Adrenal gland (tissue), 12 donors: ENCODE results near the gene TMEM52. TPM values are rescaled to one million over a fixed set of nuclear protein-coding genes. Genes with fewer than 3 reads are reported as not detected.

Source experiments
- DNase-seq, 7 donors: peaks; one replicate each; pipeline ENCODE4 v3.0.0-alpha.2; 2019 to 2020
- H3K27ac ChIP-seq, 5 donors: fragments of 200-600 bp; sonication (generic) in 4 of 5; 1 replicate in 3 of 5; 2 replicates in 2 of 5; pipeline versions ENCODE4 v1.5.1 to v1.8.0; 2016 to 2020; ENCODE audit warnings: mild to moderate bottlenecking in 1 of 5
- H3K27me3 ChIP-seq: fragments of 200-600 bp; 2 replicates; pipeline ENCODE4 v1.8.0; 2021
- H3K36me3 ChIP-seq, 2 donors: fragments of 200-600 bp; replicated peaks in 1 of 2; 1 replicate in 1 of 2; 2 replicates in 1 of 2; pipeline versions ENCODE4 v1.5.1 to v1.8.0; 2018 to 2022
- H3K4me1 ChIP-seq, 2 donors: fragments of 200-600 bp; replicated peaks in 1 of 2; 1 replicate in 1 of 2; 2 replicates in 1 of 2; pipeline versions ENCODE4 v1.5.1 to v1.8.0; 2018 to 2021
- H3K4me3 ChIP-seq, 4 donors: fragments of 200-600 bp; sonication (generic) in 3 of 4; one replicate each; pipeline ENCODE4 v1.5.1; 2016 to 2018
- H3K9me3 ChIP-seq, 3 donors: fragments of 200-600 bp; sonication (generic) in 1 of 3; replicated peaks in 1 of 3; 1 replicate in 2 of 3; 2 replicates in 1 of 3; pipeline versions ENCODE4 v1.5.1 to v1.8.0; 2016 to 2021
- CTCF ChIP-seq, 6 experiments: fragments of 450-650 bp in 4 of 6; fragments of 200-600 bp in 2 of 6; sonication (generic) in 1 of 6; IDR thresholded peaks; 1 replicate in 5 of 6; 2 replicates in 1 of 6; pipeline versions ENCODE4 v1.5.1 to v1.8.0; 2016 to 2021; ENCODE audit warnings: antibody characterized with exemption in 6 of 6, mild to moderate bottlenecking in 2 of 6, moderate library complexity in 1 of 6
- POLR2A ChIP-seq, 2 donors: fragments of 450-650 bp; IDR thresholded peaks; one replicate each; pipeline ENCODE4 v1.6.1; 2017; ENCODE audit warnings: antibody characterized with exemption in 2 of 2, mild to moderate bottlenecking in 2 of 2, moderate library complexity in 1 of 2
- WGBS, 4 donors: extraction: QIAGEN DNeasy Blood & Tissue Kit in 2 of 4; methylation state at CpG; one replicate each; pipeline versions ENCODE4 v1.1.5 to v1.1.7; 2013 to 2017; 5-methylcytosine and 5-hydroxymethylcytosine counted together
- intact Hi-C, 2 donors: fragments of 100-400 bp; cut with DNase I; formaldehyde crosslinking; loops; one replicate each; pipeline versions ENCODE4 v1.14.1 to v1.15.0; 2022 to 2023
- polyA plus RNA-seq, 3 donors: library from polyadenylated mRNA; stranded (reverse); fragments of 200-250 nt in 2 of 3; fragments of 350-450 nt in 1 of 3; fragmentation: Illumina TruSeq in 1 of 3; extraction: RNeasy Lipid Tissue Mini Kit (QIAGEN cat#74804) in 1 of 3; gene quantifications; one replicate each; pipeline ENCODE4 v1.2.3, GENCODE V29; 2013 to 2014
- total RNA-seq, 9 donors: library from RNA; depleted of rRNA in 4 of 9; stranded (reverse); fragments of >200 nt in 4 of 9; fragments of 120-200 nt in 1 of 9; fragmentation: NEBNext Ultra II Directional in 1 of 9; extraction: Animal tissue kit (Norgen Biotek cat#: 25700) in 1 of 9; gene quantifications; one replicate each; pipeline versions ENCODE4 v1.1.0 to v1.2.4, GENCODE V29; 2013 to 2023
- donor health status: healthy with polysubstance abuse.
- donor health status: Bipolar disorder and iron deficiency.
- donor health status: DM: yes; HTN: yes; CAD: no.
- donor health status: DM: no; HTN: no; CAD: no.
- donor health status: DM: no; HTN: no; CAD: no.
- donor health status: DM: yes; HTN: yes; CAD: no.

Gene TMEM52
- total and polyA plus RNA-seq, 12 donors: 7.0 to 95.4 (median 61.7) TPM

GRCh38 chr1:1966071-1966740 lies 47.1 kb upstream of the TMEM52 start:
- no peak for DNase-seq
- intact Hi-C loops: no loop called here
- 58 to 71% (median 70%) methylated on average over 34 to 38 of the region's 38 CpGs for WGBS, 4 donors

GRCh38 chr1:1965546-1965945 lies 46.5 kb upstream of the TMEM52 start:
- no peaks in the 10 kb centered on the region for H3K4me1 ChIP-seq
- H3K36me3 ChIP-seq: no peaks in the 10 kb centered on the region
- no peak for TF ChIP-seq CTCF (IDR thresholded peaks at IDR 0.05)
- TF ChIP-seq POLR2A (IDR thresholded peaks at IDR 0.05): no peak
- H3K4me3 ChIP-seq: no peak overlapping the region
- 40 to 82% (median 80%) methylated on average over 1 to 10 of the region's 10 CpGs for WGBS, 4 donors
- H3K27ac ChIP-seq: no peak overlapping the region
- DNase-seq: no peak
- H3K9me3 ChIP-seq: no peaks in the 10 kb centered on the region
- no peaks in the 10 kb centered on the region for H3K27me3 ChIP-seq
- intact Hi-C loops: no loop called here

More at GRCh38 chr1:1966071-1966740, 47.1 kb upstream of the TMEM52 start:
- Histone ChIP-seq H3K27ac (no peak overlapping the region), H3K9me3 (no peaks in the 10 kb centered on the region), H3K4me3 (no peak overlapping the region), H3K27me3 (no peaks in the 10 kb centered on the region), H3K36me3 (no peaks in the 10 kb centered on the region), H3K4me1 (no peaks in the 10 kb centered on the region)
- TF ChIP-seq CTCF (IDR thresholded peaks at IDR 0.05) (no peak), POLR2A (IDR thresholded peaks at IDR 0.05) (no peak)

GRCh38 chr1:1964811-1965210 lies 45.7 kb upstream of the TMEM52 start:
- H3K9me3 ChIP-seq: no peaks in the 10 kb centered on the region
- 88 to 90% (median 88%) methylated on average over 7 to 25 of the region's 25 CpGs for WGBS, 4 donors
- no peaks in the 10 kb centered on the region for H3K27me3 ChIP-seq
- intact Hi-C loops: no loop called here
- H3K4me1 ChIP-seq: peaks cover 0 to 6% of the 10 kb centered on the region in 2 donors
- no peak for DNase-seq
- H3K4me3 ChIP-seq: no peak overlapping the region
- H3K36me3 ChIP-seq: no peaks in the 10 kb centered on the region
- TF ChIP-seq POLR2A (IDR thresholded peaks at IDR 0.05): no peak
- TF ChIP-seq CTCF (IDR thresholded peaks at IDR 0.05): no peak
- no peak overlapping the region for H3K27ac ChIP-seq

GRCh38 chr1:1963570-1963969 lies 44.5 kb upstream of the TMEM52 start:
- intact Hi-C loops: no loop called here
- TF ChIP-seq POLR2A (IDR thresholded peaks at IDR 0.05) (no peak), CTCF (IDR thresholded peaks at IDR 0.05) (no peak)
- no peaks in the 10 kb centered on the region for H3K27me3 ChIP-seq
- no peak overlapping the region for H3K27ac ChIP-seq
- 83 to 90% (median 85%) methylated on average over 15 to 17 of the region's 17 CpGs for WGBS, 4 donors
- peaks cover 0 to 8% of the 10 kb centered on the region in 2 donors for H3K4me1 ChIP-seq
- H3K36me3 ChIP-seq: no peaks in the 10 kb centered on the region
- no peak overlapping the region for H3K4me3 ChIP-seq
- no peaks in the 10 kb centered on the region for H3K9me3 ChIP-seq
- no peak for DNase-seq
